K562 (cell line): ENCODE measurements around the gene ZNF740. TPM values are rescaled to one million over a fixed set of nuclear protein-coding genes. Genes with fewer than 3 reads are reported as not detected.

Experiments
- ATF1 ChIP-seq, 2 experiments: fragments of 450-650 bp in 1 of 2; IDR thresholded peaks; 2 replicates each; pipeline ENCODE4 v1.6.1; 2016; ENCODE audit warnings: missing compliant biosample characterization in 1 of 2, missing genetic modification characterization in 1 of 2
- CHD2 ChIP-seq: IDR thresholded peaks from 2 replicates; pipeline ENCODE4 v1.6.1; 2011; ENCODE audit warnings: low read depth, low read length
- DACH1 ChIP-seq: fragments of 450-650 bp; IDR thresholded peaks from 2 replicates; pipeline ENCODE4 v1.6.1; 2018; ENCODE audit not compliant: partially characterized antibody
- ESRRB ChIP-seq: fragments of 250-450 bp; sonication (Bioruptor Pico); IDR thresholded peaks from 2 replicates; pipeline ENCODE4 v1.5.0; 2020; ENCODE audit warnings: mild to moderate bottlenecking, moderate library complexity, borderline replicate concordance
- JUND ChIP-seq, 2 experiments: IDR thresholded peaks; 2 replicates in 1 of 2; 3 replicates in 1 of 2; pipeline ENCODE4 v1.6.1; 2011; ENCODE audit warnings: borderline replicate concordance in 2 of 2, low read depth in 2 of 2, low read length in 2 of 2, improper control_type of control experiment in 1 of 2, missing biosample characterization in 1 of 2, missing genetic modification characterization in 1 of 2, missing genetic modification reagents in 1 of 2
- KLF16 ChIP-seq: IDR thresholded peaks from 2 replicates; pipeline ENCODE4 v1.6.1; 2016; ENCODE audit warnings: antibody characterized with exemption
- MEF2A ChIP-seq: IDR thresholded peaks from 2 replicates; pipeline ENCODE4 v1.6.1; 2011; ENCODE audit warnings: low read depth, mild to moderate bottlenecking, low read length, moderate library complexity; ENCODE audit not compliant: control insufficient read depth
- MYC ChIP-seq, 2 experiments: fragments of 250-450 bp in 1 of 2; sonication (Bioruptor Pico) in 1 of 2; IDR thresholded peaks; 2 replicates each; pipeline versions ENCODE4 v1.5.1 to v1.6.1; 2012 to 2021; ENCODE audit warnings: low read depth in 2 of 2, borderline replicate concordance in 1 of 2, improper control_type of control experiment in 1 of 2, low read length in 1 of 2, mild to moderate bottlenecking in 1 of 2, moderate library complexity in 1 of 2
- SIRT6 ChIP-seq: IDR thresholded peaks from one replicate; pipeline ENCODE4 v1.6.1; 2012; ENCODE audit warnings: low read depth, mild to moderate bottlenecking, control low read depth, inconsistent platforms, low read length, moderate library complexity
- TEAD2 ChIP-seq: fragments of 450-650 bp; IDR thresholded peaks from 2 replicates; pipeline ENCODE4 v1.6.1; 2016; ENCODE audit warnings: missing genetic modification characterization, control low read depth, missing compliant biosample characterization
- YBX1 ChIP-seq: fragments of 450-650 bp; IDR thresholded peaks from 2 replicates; pipeline ENCODE4 v1.7.1; 2016; ENCODE audit warnings: mild to moderate bottlenecking
- ZC3H11A ChIP-seq: IDR thresholded peaks from 2 replicates; pipeline ENCODE4 v1.6.1; 2012; ENCODE audit warnings: low read depth, low read length, improper control_type of control experiment
- ZNF121 ChIP-seq: sonication (generic); formaldehyde crosslinking; conservative IDR thresholded peaks from 2 replicates; pipeline ENCODE4 v1.8.0; 2022; ENCODE audit warnings: missing genetic modification reagents
- ZNF766 ChIP-seq: fragments of 200-800 bp; sonication (Bioruptor generic); conservative IDR thresholded peaks from 2 replicates; pipeline ENCODE4 v1.6.1; 2016; ENCODE audit warnings: missing genetic modification characterization, missing compliant biosample characterization
- polyA plus RNA-seq, 8 experiments: library from polyadenylated mRNA; depleted of rRNA in 4 of 8; stranded (reverse) in 5 of 8; unstranded in 3 of 8; fragments of >200 nt; fragmentation: Nextera tagmentation in 2 of 8; fragmentation: Illumina TruSeq in 1 of 8; extraction: Ambion mirVana in 2 of 8; extraction: Trizol in 1 of 8; gene quantifications; 2 replicates each; pipeline versions ENCODE4 v1.2.1 to v1.2.3, GENCODE V29; 2011 to 2014; ENCODE audit warnings: inconsistent platforms in 1 of 8, missing spikeins in 1 of 8
- total RNA-seq, 7 experiments: library from RNA; depleted of rRNA in 6 of 7; stranded (reverse); fragments of >200 nt in 6 of 7; fragmentation: Illumina TruSeq in 2 of 7; extraction: Trizol in 2 of 7; gene quantifications; 2 replicates each; pipeline versions ENCODE4 v1.2.1 to v1.2.3, GENCODE V29; 2011 to 2021; ENCODE audit warnings: low replicate concordance in 1 of 7
- TF ChIP-seq, protein P1 (sequence below), 2 experiments: fragments of 450-650 bp; conservative IDR thresholded peaks; 2 replicates each; pipeline ENCODE4 v1.6.1; 2017; ENCODE audit warnings: mild to moderate bottlenecking in 2 of 2, moderate library complexity in 2 of 2
- TF ChIP-seq, protein P2 (sequence below): fragments of 150-350 bp; conservative IDR thresholded peaks from 2 replicates; pipeline ENCODE4 v1.6.1; 2014; ENCODE audit warnings: low read length
- TF ChIP-seq, protein P3 (sequence below): fragments of 450-650 bp; formaldehyde crosslinking; IDR thresholded peaks from 2 replicates; pipeline ENCODE4 v1.4.0; 2022; ENCODE audit warnings: missing genetic modification characterization
- TF ChIP-seq, protein P4 (sequence below): sonication (generic); formaldehyde crosslinking; IDR thresholded peaks from 2 replicates; pipeline ENCODE4 v1.9.0; 2022; ENCODE audit warnings: mild to moderate bottlenecking, missing genetic modification reagents

Gene ZNF740
- total and polyA plus RNA-seq, 9 of the 15 experiments (the other 6 are each of a cell fraction or from before 2014, with no cell fraction given) = 0.57 to 46.4 (median 18.6) TPM

DNA sequence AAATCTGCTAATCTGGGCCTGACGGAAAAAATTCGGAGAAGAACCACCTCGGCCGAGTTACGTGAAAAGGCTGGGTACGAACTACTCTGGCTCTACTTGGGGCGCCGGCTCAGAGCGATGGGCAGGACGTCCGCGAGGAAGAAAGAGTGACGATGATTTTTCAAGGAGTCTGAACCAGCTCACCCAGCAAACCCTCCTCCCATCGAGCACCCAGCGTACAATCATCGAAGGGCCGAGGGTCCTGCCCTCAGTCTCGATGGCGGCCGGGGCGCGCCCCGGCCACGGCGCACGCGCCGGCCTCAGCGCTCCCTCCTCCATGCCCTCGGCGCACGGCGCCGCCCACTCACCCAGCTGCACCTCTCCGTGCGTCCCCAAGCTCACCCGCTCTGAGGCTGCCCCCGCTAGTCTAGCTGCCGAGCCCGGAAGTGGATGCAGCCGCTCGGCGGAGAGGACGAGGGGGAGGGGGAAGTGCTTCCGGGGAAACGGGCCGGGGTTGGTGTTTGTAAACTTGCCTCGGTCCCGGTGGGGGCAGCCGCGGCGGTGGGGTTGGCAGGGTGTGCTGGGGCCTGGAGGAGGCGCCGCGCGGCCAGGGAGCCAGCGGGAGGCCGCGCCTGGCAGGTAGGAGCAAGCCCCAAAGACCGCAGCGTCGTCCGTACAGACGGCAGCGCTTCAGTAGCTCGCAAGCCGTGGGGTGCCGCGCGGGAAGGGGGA, at the start of gene ZNF740, which contains the start of gene CSAD (continued):
- TF ChIP-seq, protein P1, sequence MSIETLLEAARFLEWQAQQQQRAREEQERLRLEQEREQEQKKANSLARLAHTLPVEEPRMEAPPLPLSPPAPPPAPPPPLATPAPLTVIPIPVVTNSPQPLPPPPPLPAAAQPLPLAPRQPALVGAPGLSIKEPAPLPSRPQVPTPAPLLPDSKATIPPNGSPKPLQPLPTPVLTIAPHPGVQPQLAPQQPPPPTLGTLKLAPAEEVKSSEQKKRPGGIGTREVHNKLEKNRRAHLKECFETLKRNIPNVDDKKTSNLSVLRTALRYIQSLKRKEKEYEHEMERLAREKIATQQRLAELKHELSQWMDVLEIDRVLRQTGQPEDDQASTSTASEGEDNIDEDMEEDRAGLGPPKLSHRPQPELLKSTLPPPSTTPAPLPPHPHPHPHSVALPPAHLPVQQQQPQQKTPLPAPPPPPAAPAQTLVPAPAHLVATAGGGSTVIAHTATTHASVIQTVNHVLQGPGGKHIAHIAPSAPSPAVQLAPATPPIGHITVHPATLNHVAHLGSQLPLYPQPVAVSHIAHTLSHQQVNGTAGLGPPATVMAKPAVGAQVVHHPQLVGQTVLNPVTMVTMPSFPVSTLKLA (conservative IDR thresholded peaks at IDR 0.05) = peak; percentile 75 to 91
- TF ChIP-seq, protein P2, sequence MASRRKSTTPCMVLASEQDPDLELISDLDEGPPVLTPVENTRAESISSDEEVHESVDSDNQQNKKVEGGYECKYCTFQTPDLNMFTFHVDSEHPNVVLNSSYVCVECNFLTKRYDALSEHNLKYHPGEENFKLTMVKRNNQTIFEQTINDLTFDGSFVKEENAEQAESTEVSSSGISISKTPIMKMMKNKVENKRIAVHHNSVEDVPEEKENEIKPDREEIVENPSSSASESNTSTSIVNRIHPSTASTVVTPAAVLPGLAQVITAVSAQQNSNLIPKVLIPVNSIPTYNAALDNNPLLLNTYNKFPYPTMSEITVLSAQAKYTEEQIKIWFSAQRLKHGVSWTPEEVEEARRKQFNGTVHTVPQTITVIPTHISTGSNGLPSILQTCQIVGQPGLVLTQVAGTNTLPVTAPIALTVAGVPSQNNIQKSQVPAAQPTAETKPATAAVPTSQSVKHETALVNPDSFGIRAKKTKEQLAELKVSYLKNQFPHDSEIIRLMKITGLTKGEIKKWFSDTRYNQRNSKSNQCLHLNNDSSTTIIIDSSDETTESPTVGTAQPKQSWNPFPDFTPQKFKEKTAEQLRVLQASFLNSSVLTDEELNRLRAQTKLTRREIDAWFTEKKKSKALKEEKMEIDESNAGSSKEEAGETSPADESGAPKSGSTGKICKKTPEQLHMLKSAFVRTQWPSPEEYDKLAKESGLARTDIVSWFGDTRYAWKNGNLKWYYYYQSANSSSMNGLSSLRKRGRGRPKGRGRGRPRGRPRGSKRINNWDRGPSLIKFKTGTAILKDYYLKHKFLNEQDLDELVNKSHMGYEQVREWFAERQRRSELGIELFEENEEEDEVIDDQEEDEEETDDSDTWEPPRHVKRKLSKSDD = 0 out of 2 replicates have a peak, but pooled peaks have one; percentile 34
- TF ChIP-seq YBX1 = no peak
- TF ChIP-seq KLF16 = no peak
- TF ChIP-seq ZNF121 (CRISPR knock-in tag) = no peak
- TF ChIP-seq, protein P3, sequence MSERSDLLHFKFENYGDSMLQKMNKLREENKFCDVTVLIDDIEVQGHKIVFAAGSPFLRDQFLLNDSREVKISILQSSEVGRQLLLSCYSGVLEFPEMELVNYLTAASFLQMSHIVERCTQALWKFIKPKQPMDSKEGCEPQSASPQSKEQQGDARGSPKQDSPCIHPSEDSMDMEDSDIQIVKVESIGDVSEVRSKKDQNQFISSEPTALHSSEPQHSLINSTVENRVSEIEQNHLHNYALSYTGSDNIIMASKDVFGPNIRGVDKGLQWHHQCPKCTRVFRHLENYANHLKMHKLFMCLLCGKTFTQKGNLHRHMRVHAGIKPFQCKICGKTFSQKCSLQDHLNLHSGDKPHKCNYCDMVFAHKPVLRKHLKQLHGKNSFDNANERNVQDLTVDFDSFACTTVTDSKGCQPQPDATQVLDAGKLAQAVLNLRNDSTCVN (CRISPR knock-in tag) = no peak
- TF ChIP-seq ESRRB = no peak
- TF ChIP-seq ZNF766 = no peak
- TF ChIP-seq JUND (IDR thresholded peaks at IDR 0.05; ENCODE audit: borderline replicate concordance, low read depth, low read length) = peak; percentile 55
- TF ChIP-seq JUND (tag; IDR thresholded peaks at IDR 0.05; ENCODE audit: borderline replicate concordance, low read depth, low read length) = peak; percentile 14; the same call in 1 of the 3 replicates
- TF ChIP-seq ZC3H11A = no peak
- TF ChIP-seq CHD2 = peak; percentile 60; the same call in 1 of the 2 replicates
- TF ChIP-seq TEAD2 (tag) = no peak
- TF ChIP-seq, protein P4, sequence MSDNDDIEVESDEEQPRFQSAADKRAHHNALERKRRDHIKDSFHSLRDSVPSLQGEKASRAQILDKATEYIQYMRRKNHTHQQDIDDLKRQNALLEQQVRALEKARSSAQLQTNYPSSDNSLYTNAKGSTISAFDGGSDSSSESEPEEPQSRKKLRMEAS (CRISPR knock-in tag) = peak; percentile 86
- TF ChIP-seq MEF2A = no peak
- peak; percentile 62; the same call in 1 of the 2 replicates for TF ChIP-seq MYC (IDR thresholded peaks at IDR 0.05; ENCODE audit: low read depth, low read length)
- TF ChIP-seq MYC (CRISPR knock-in tag; IDR thresholded peaks at IDR 0.05; ENCODE audit: borderline replicate concordance, low read depth) = no peak
- no peak for TF ChIP-seq SIRT6
- peak; percentile 77 for TF ChIP-seq DACH1
- no peak for TF ChIP-seq ATF1 (CRISPR knock-in tag; IDR thresholded peaks at IDR 0.05)
- peak; percentile 65; the same call in 1 of the 2 replicates for TF ChIP-seq ATF1 (tag; IDR thresholded peaks at IDR 0.05)
